Limb (tissue), 2 donors: ENCODE data around the gene RAI1.
"Not testable (repeated sequence)": the region's sequence is repeated elsewhere in the genome, so short reads cannot be mapped to it uniquely, and the experiment has no call there.

Experiments
- DNase-seq, 2 donors: peaks; one replicate each; pipeline ENCODE4 v3.0.0-alpha.2; 2016; ENCODE audit errors: extremely low spot score in 2 of 2

The RAI1 gene

GRCh38 chr17:17679748-17680147 lies 1.5 kb upstream of the RAI1 start:
- DNase-seq = peak in 1 of 2 donors; percentile 19

GRCh38 chr17:17680477-17681186 lies 626 bp upstream of the RAI1 start:
- peak in 1 of 2 donors; percentile 48 for DNase-seq

DNA sequence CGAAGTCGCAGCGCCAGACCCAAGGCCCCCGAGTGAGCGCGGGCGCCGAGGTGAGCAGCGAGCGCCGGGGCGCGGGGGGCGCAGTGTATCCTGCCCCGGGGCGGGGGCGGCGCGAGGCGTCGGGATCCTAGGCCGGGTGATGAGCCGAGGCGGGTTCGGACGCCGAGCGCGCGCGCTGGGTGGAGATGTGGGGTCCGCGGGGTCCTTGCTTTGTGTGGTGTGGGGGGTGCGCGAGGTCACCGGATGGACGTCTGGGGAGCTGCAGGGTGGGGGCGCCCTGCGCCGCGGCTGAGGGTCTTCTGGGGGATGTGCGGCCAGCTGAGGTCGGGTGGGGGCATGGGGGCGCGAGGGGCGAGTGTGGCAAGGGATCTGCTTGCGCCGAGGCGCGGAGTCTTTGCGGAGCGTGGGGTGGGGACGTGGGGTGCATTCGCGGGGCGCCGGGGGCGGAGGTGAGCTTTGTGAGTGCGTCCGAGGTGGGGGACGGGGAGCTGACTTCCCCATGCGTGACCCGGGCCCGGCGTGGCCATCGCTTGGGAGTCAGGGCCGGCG lies 560 bp downstream of the RAI1 start:
- peak in 1 of 2 donors; percentile 76 for DNase-seq

DNA sequence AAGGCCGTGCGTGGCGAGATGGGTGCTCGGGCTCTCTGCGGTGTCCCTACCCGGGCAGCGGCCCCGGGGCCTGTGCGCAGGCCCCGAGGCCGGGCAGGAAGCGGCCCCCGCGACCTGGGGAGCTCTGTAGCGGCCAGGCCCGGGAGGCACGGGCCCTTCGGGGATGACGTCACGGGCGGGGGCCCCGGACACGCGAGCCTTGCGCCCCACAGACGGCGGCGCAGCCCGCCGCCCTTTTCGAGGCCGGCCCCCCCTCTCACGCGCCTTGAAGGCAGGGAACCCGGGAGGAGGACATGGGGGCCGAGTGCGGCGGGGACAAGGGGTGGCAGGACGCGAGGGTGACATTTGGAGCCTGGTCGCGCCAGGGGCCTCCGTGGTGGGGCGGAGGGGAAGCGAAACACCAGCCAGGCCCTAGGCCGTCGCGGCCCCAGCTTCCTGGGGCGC lies 1.1 kb downstream of the RAI1 start:
- DNase-seq = peak in 1 of 2 donors; percentile 76

DNA sequence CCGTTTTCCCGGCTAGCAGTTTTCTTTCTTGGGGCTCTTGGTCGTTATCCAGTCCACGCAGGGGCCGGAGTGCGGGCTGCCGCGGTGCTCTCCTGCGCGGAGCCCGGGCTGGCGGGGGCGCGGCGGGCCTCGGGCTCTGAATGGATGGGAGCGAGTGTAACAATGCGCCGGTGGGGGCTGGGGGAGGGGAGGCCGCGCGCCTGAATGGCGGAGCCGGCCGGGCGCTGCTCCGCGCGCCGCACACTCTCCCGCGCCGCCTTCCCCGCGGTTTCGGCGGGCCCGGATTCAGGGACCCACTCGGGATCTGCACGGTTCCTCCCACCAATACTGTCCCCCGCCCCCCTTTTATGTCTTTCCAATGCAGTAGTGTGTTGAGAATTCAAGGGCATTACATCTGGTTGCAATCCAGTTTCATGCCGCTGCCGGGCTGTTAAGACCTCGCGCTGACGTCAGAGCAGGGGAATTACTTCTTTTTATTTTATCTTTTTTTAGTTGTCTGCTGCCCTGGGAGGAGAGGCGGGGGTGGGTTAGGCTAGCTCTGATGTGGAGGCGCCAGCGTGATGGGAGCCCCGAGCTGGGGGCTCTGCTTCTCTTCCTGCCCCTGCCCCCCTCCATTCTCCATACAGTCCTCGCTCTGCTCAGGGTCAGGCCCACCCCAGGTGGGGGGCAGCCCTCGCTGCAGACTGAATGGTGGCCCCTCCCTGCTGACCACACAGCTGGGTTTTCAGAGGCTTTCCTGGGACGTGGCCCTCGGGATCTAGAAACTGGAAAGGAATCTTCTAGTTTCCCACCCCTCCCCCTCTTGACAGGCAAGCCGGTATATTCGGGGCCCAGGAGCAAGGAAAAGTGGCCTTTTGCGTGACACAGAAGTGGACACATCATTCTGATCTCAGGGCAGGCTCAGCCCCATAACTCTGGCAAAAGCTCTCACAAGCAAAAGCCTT lies 1.8 kb downstream of the RAI1 start:
- DNase-seq = peak; percentile 69 to 88

GRCh38 chr17:17683710-17684365 lies 2.6 kb downstream of the RAI1 start:
- no peak for DNase-seq

- DNase-seq = no peak
These were observed 3.9 kb downstream of the RAI1 start for GRCh38 chr17:17684906-17685774.

DNA sequence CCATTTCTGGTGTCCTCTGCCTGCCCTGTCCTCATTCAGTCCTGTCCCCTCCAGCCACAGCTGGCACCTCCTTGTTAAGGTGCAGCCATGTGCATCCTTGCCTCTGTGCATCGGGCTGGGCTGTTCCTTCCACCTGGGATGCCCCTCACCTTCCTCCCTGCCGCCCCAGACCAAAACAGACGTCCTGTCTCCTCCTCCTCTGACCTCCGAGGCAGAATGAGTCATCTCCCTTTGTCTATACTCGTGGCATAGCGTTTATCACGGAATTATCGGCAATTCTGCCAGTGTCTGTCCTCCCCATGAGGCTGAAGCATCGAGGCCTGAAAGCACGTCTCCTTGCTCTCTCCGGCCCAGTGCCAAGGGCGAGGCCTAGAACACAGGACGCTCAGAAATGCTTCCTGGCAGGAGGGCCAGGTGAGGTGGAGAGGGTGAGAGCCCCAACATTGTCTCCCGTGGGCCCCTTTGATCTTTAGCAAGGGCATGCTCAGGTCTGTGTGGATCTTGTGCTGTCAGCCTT lies 4.6 kb downstream of the RAI1 start:
- no peak for DNase-seq

- no peak for DNase-seq
These were observed 8.1 kb downstream of the RAI1 start for GRCh38 chr17:17689312-17689711.

DNA sequence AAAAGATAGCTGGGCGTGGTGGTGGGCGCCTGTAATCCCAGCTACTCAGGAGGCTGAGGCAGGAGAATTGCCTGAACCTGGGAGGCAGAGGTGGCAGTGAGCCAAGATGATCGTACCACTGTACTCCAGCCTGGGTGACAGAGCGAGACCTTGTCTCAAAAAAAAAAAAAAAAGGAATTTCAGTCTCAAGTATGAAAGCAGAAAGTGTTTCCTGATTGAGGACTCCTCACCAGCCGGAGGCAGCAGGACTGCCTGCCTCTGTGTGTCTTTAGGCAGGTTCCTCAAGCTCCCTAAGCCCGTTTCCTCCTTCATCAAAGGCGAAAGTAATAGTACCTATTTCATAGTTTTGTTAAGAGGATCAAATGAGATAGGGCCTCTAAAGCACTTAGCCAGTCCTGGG lies 9.0 kb downstream of the RAI1 start:
- DNase-seq = not testable (repeated sequence)

DNA sequence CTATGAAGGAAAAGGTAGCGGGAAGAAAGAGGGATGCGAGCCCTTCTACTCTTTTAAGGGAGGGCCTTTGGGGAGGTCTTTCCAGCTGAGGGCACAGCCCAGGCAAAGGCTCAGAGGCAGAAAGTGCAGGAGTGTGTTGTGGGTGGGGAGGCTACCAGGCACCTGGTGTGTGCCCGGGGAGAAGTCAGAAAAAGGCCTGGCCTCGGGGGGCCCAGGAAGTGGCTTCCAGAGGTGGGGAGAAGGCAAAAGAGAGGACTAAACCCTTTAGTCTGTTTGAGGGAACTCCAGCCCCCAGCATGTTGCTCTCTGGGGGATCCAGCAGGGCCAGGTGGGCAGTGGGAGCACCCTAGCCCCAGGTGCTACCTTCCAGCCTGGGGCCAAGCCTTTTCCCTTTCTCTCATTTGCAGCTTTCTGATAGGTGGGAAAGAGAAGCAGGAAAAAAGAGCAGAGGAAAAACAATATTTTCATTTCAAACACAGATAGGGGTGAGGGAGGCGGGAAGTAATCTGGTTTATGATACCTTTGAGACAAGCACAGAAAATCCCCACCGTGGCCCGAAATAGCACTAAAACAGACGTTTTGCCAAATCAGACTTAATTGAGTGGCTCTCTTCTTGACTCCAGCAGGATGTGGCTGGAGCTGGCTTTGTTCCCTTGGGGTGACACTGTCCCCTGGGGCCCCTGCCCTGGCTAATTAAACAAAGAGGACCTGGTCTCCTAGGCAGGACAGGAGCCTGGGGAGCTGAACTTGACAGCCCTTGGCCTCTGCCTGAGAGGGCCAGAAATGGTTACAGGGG lies 10.4 kb downstream of the RAI1 start:
- DNase-seq = peak in 1 of 2 donors; percentile 64

- DNase-seq = no peak
These were observed 11.3 kb downstream of the RAI1 start for GRCh38 chr17:17692353-17693252.

DNA sequence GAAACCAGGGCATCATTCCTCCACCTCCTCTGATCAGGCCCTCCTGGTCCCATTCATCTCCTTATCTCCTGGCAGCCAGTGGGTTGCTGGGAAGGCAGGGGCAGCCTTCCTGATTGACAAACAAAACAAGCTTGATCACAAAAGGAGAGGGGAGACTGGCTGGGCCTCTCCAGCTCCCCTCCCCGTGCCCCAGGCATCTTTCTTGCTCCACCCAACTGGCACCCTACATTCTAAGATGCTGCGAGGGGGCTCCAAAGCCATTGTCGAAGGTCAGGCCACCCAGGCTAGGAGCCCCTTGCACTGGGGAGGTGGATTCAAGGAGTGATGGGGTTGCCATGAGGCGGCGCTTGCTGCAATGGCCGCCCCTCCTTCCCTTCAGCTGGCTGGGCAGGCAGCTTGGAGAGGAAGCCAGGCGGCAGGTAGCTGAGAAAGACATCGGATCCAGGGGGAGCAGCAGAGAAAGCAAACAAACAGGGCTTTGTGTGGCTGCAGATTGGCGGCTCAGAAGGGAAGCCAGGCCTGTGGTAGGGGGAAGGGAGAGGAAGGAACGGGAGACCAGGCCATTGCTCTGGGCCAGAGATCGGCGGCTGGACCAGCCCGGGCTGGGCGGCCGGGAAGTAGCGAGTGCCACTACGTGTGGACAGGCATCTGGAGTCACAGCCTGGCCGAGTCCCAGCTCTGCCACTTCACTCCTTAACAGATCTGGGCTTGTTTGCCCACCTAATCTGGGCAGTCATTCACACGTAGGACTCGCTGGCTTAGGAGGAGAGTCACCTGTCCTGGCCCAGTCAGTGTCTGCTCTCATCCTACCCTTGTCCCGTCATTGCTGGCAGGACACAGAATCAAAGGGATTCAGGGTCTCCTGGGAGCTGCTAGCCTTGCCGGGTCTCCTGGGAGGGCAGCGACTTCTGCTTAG lies 12.3 kb downstream of the RAI1 start:
- peak in 1 of 2 donors; percentile 76 for DNase-seq

DNA sequence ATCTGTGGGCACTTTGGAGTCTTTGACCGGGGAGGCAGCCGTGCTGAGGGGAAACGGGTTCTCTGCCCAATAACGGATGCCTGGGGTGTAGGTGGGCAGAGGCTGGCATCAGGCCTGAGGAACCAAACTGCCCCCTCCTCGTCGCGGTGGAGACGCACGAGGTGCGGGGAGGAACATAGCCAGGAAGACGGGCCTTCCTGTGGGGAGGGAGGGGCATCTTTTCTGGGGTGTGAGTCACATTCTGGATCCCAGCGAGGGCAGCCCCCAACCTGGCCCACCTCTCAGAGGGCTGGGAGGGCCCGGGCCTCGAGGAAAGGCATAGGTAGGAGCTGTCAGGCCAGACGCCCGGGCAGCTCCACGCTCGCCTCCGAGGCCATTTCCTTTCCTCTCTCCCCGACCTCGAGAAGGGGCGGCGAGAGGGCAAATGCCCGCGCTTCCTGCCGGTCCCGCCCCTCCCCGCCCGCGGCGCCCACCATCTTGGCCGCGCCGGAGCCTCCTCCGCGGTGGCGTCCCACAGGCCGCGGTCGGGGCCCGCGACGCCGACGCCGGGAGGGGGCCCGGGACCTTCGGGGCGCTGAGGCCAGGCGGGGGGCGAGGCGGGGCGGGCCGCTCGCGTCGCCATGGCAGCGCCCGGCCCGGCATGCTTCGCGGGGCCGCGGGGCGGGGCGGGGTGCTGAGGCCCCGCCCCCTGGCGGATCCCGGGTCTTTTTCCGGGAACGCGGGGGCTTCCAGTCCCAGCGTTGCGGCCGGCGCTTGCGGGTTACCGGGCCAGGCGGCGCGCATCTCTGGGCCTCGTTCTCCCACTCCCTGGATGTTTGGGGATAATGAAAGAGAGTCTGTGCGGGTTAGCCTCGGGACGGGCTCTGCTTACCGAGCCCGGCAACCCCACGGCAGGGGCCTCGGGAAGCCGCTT lies 13.2 kb downstream of the RAI1 start:
- peak; percentile 77 to 89 for DNase-seq

GRCh38 chr17:17696085-17696484 lies 14.8 kb downstream of the RAI1 start:
- DNase-seq = no peak

DNA sequence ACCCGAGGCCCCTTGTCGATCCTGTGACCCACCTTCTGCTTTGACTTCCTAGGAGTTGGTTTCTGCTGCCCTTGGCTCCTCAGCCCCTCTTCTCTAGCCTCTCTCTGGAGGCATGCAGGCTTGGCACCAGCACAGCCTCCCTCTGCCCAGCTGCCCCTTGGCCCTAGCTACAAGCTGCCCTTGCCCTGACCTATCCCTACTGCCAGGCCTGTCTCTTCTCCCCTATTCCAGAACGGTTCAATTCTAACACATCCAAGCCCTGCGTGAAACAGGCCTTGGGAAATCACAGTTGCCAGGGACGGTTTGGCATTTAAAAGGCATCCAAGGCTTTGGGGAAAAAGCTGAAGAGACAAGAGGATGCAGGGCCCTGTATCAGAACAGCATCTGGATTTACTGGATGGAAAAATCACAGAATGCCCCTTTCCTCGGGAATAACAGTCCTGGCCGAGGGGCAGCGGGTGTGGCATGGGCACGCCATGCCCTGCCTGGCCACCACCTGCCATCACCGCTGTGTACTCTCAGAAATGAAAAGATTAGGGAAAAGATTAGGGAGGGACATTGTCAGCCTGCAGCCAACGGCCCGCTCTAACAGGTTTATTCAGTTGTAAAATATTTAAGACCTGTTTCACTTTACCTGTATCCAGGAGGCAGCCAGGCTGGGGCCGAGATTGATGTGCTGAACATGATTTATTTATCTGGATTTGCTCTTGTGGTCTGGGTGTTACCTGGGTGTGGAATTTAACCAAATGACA lies 15.8 kb downstream of the RAI1 start:
- no peak for DNase-seq
